ENCODE data around the gene DHRS4. TPM values are rescaled to one million over a fixed set of nuclear protein-coding genes. Genes with fewer than 3 reads are reported as not detected.
A peak's percentile ranks its signal among the peaks of the same experiment; 100 is the strongest.

The DHRS4 gene
- total and polyA plus RNA-seq, 2 of the 13 experiments (the other 11 are each of a cell fraction or from before 2014, with no cell fraction given), result 23.9 to 45.1 TPM

DNA sequence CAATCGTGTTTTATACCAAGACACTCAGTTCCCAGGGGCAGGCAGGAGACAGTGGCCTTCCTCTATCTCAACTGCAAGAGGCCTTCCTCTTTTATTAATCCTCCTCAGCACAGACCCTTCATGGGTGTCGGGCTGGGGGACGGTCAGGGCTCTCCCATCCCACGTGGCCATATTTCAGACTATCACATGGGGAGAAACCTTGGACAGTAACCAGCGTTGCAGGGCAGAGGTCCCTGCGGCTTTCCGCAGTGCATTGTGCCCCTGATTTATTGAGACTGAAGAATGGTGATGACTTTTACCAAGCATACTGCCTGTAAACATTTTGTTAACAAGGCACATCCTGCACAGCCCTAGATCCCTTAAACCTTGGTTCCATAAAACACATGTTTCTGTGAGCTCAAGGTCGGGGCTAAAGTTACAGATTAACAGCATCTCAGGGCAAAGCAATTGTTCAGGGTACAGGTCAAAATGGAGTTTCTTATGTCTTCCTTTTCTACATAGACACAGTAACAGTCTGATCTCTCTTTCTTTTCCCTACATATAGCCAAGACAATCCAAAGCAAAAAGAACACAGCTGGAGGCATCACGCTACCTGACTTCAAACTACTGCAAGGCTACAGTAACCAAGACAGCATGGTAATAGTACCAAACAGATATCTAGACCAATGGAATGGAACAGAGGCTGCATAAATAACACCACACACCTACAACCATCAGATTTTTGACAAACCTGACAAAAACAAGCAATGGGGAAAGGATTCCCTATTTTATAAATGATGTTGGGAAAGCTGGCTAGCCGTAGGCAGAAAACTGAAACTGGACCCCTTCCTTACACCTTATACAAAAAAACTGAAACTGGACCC, 28.6 kb downstream of the DHRS4 start (continued):
- TF ChIP-seq ZNF431 (CRISPR knock-in tag; IDR thresholded peaks at IDR 0.05; ENCODE audit: borderline replicate concordance, low read depth) (peak; percentile 24), ARID5B (CRISPR knock-in tag; IDR thresholded peaks at IDR 0.05) (peak; percentile 92), SPEN (CRISPR knock-in tag; IDR thresholded peaks at IDR 0.05; ENCODE audit: low read depth) (peak; percentile 27; the same call in 1 of the 2 replicates), STAT5B (CRISPR knock-in tag; IDR thresholded peaks at IDR 0.05) (0 out of 2 replicates have a peak, but pooled peaks have one; percentile 75), ZNF263 (CRISPR knock-in tag; IDR thresholded peaks at IDR 0.05) (0 out of 2 replicates have a peak, but pooled peaks have one; percentile 15), FOXO1 (CRISPR knock-in tag; IDR thresholded peaks at IDR 0.05) (peak; percentile 92), SIX1 (CRISPR knock-in tag; IDR thresholded peaks at IDR 0.05; ENCODE audit: borderline replicate concordance) (peak; percentile 63; the same call in 1 of the 2 replicates), ZNF614 (CRISPR knock-in tag; IDR thresholded peaks at IDR 0.05; ENCODE audit: borderline replicate concordance) (peak; percentile 83; the same call in 1 of the 2 replicates), IRF9 (CRISPR knock-in tag; IDR thresholded peaks at IDR 0.05; ENCODE audit: borderline replicate concordance) (peak; percentile 75), ZNF350 (CRISPR knock-in tag; IDR thresholded peaks at IDR 0.05; ENCODE audit: borderline replicate concordance, low read depth) (peak; percentile 28; the same call in 1 of the 2 replicates), ATF6 (CRISPR knock-in tag; conservative IDR thresholded peaks at IDR 0.05) (0 out of 2 replicates have a peak, but pooled peaks have one; percentile 42), ZNF317 (CRISPR knock-in tag; IDR thresholded peaks at IDR 0.05) (peak; percentile 38; the same call in 1 of the 2 replicates), ZNF691 (CRISPR knock-in tag; IDR thresholded peaks at IDR 0.05; ENCODE audit: borderline replicate concordance, low read depth) (peak; percentile 81; the same call in 1 of the 2 replicates), MIXL1 (CRISPR knock-in tag; IDR thresholded peaks at IDR 0.05) (peak; percentile 88)
- TF ChIP-seq, protein P1, sequence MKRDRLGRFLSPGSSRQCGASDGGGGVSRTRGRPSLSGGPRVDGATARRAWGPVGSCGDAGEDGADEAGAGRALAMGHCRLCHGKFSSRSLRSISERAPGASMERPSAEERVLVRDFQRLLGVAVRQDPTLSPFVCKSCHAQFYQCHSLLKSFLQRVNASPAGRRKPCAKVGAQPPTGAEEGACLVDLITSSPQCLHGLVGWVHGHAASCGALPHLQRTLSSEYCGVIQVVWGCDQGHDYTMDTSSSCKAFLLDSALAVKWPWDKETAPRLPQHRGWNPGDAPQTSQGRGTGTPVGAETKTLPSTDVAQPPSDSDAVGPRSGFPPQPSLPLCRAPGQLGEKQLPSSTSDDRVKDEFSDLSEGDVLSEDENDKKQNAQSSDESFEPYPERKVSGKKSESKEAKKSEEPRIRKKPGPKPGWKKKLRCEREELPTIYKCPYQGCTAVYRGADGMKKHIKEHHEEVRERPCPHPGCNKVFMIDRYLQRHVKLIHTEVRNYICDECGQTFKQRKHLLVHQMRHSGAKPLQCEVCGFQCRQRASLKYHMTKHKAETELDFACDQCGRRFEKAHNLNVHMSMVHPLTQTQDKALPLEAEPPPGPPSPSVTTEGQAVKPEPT (CRISPR knock-in tag; IDR thresholded peaks at IDR 0.05; ENCODE audit: low read depth), result 0 out of 2 replicates have a peak, but pooled peaks have one; percentile 37
